ENCODE measurements around the gene DBR1.

The DBR1 gene

DNA sequence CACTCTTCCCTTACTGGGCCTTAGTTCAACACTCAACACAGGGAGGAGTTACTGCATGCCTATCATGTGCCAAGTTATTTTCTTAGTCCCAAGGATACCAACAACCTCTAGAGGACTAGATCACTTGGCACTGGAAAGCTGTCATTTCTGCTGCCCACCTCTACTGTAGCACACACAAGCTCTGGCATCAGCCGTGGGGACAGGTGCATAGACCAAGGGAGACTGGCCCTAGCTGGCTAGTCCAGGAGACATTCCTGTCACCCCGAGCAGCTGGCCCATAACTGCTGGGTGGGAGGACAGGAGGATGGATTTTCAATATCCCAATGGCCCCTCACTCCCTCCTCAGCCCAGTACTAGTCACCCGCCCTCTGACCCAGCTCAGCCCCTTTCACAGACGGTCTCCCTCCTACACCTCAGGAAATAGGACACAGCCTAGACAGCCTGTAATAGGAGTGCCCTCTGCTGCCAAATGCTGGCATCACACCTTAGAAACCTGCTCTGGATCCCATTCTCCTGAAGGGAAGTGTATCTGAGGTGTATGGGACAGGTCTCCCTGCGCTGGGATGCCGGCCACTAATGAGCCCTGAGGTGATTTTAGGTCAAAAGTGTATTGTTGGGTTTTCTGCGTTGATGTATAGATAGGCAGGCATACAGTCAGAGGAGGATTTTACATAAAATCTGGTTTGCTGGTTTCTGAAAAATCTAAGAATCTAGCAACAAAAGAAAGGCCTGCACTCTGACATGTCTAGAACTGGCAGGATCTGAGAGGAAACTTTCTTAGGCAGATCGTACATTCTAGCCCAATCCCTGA, 55.9 kb downstream of the DBR1 start:
- peak; percentile 36 for DNase-seq

DNA sequence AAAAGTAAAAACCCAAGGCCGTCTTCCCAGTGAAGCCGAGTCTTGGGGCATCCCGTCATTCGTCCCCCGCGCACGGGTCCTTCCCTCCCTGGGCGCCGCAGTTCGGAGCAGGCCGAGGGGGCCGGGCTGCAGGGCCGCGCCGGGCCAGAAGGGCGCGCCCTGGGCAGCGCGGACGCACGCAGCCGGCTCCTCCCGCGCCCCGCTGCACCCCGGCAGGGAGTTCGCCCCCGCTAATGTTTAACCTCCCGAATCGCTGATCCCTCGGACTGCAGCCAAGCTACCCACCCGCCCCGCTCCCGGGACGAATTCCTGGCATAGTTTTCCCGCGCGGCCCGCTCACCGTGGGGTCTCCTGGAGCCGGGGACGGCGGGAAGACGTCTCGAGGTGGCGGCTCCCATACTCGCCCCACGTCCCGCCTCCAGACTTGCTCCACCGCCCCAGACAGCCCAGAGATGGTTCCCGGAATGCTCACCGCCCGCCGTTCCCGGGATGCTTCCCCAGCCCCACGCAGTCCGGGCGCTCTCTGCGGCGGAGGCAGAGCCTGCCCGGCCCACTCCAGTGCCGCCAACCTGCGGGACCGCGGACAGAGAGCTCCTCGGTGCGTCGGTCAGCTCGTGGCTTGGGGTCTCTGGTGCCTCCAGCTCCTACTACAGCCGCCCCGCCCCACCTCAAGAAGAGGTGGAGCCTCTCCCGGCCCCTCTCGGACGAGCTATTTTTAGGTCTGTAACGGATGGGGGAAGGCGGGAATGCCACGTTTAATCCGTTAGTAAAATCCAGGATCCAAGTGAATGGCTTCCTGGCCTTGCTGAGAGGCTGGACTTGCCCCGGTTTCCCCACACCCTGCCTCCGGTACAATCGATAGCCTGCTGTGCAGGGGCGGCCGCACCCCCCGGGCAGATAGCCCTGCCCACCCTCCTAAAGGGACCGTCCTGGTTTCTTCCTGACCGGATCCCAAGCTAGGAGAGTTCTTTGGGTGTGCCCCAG, 59.4 kb downstream of the DBR1 start, which contains the start of gene DZIP1L:
Gene DZIP1L, minus strand, starts transcription at position 621 of the 984 bp plus-strand sequence. CDS start 11,637 bp downstream, outside the sequence.
- DNase-seq = peak; percentile 25

DNA sequence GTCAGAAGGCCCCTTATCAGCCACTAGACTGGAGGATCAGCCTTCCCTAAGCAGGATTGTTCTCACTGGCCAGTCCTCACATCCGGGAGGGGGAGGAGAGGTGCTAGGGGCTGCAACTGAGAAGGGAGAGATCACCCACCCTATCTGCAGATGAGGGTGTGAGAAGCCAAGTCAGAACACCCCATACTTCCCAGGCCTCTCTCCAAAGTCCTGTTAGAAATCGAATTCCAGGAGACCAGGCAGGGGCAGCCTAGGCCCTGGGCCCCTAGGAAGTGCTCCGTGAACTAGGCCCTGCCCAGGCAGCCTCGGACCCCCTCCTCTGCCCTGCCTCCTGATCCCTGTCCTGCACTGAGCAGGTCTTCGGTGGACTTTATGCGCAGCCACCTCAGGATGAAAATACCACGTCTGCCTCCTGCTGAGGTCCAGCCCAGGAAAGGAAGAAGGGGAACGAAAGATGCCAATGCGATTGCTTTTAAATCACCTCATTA, 60.2 kb downstream of the DBR1 start:
- DNase-seq = no peak

DNA sequence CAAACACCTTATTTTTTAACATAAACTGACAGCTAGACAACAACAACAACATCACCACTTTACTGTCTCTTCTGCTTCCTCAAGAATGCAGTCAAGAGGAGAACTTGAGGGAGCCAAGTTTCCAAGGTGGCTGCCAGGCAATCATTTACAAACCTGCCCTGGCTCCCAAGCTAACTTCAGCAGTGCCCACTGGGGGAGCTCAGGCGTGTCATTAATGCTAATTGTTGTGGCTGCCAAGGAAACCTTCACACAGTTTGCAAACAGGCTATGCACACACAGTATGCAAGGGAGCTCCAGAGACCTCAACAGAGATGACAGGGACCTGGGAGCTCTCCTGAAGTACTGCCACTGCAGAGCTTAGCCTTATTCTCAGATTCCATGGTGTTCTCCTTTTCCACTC, 61.4 kb downstream of the DBR1 start:
- peak; percentile 82 for DNase-seq

DNA sequence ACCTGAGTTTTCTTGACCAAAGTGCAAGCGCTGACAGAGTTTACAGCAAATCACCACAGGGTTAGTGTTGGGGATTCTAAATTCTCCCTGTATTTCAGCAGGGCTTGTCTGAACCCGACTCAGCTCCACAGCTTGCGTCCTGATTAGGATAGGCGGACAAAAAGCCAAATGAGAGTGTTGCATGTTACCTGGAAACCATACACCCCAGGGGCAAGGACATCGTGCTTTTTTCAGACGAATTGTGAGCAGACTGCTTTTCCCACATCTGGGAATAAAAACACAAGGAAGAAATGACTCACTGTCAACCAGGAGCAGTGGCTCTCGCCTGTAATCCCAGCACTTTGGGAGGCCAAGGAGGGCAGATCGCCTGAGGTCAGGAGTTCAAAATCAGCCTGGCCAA, 62.4 kb downstream of the DBR1 start:
- no peak for DNase-seq

All from DMS79 (cell line).